Stomach (tissue), 9 donors: ENCODE results near the gene NUP155. TPM values are rescaled to one million over a fixed set of nuclear protein-coding genes. Genes with fewer than 3 reads are reported as not detected.

ENCODE experiments used
- DNase-seq, 2 donors: peaks; one replicate each; pipeline versions ENCODE4 v3.0.0 to v3.0.0-alpha.2; 2013 to 2019
- H3K27ac ChIP-seq, 5 donors: fragments of 200-600 bp in 4 of 5; sonication (generic) in 4 of 5; one replicate each; pipeline ENCODE4 v1.5.1; 2013 to 2019; ENCODE audit warnings: mild to moderate bottlenecking in 1 of 5, moderate library complexity in 1 of 5
- H3K27me3 ChIP-seq, 3 donors: fragments of 200-600 bp; sonication (generic); one replicate each; pipeline ENCODE4 v1.5.1; 2017 to 2019; ENCODE audit warnings: mixed run types in 1 of 3
- H3K36me3 ChIP-seq, 4 donors: fragments of 200-600 bp; sonication (generic); 1 replicate in 3 of 4; 2 replicates in 1 of 4; pipeline ENCODE4 v1.5.1; 2016 to 2019
- H3K4me1 ChIP-seq, 4 donors: fragments of 200-600 bp; sonication (generic); one replicate each; pipeline ENCODE4 v1.5.1; 2016 to 2019
- H3K4me3 ChIP-seq, 4 donors: fragments of 200-600 bp; sonication (generic) in 3 of 4; one replicate each; pipeline ENCODE4 v1.5.1; 2016 to 2019; ENCODE audit warnings: mild to moderate bottlenecking in 1 of 4
- H3K9me3 ChIP-seq, 4 donors: fragments of 200-600 bp; sonication (generic); one replicate each; pipeline ENCODE4 v1.5.1; 2016 to 2019
- EP300 ChIP-seq: sonication (generic); formaldehyde crosslinking; IDR thresholded peaks from one replicate; pipeline ENCODE4 v1.6.1; 2017; ENCODE audit warnings: antibody characterized with exemption
- POLR2A ChIP-seq, 4 donors: fragments of 450-650 bp; IDR thresholded peaks; one replicate each; pipeline ENCODE4 v1.6.1; 2016; ENCODE audit warnings: antibody characterized with exemption in 4 of 4, control low read depth in 2 of 4, mild to moderate bottlenecking in 1 of 4, moderate library complexity in 1 of 4
- POLR2AphosphoS5 ChIP-seq, 3 donors: sonication (generic); formaldehyde crosslinking; IDR thresholded peaks; one replicate each; pipeline ENCODE4 v1.6.1; 2016; ENCODE audit warnings: antibody characterized with exemption in 3 of 3
- WGBS, 5 donors: extraction: QIAGEN DNeasy Blood & Tissue Kit in 3 of 5; methylation state at CpG; one replicate each; pipeline versions ENCODE4 v1.1.5 to v1.1.7; 2013 to 2018; 5-methylcytosine and 5-hydroxymethylcytosine counted together
- intact Hi-C: fragments of 100-400 bp; cut with DNase I; formaldehyde crosslinking; loops from one replicate; pipeline ENCODE4 v1.15.1; 2023; ENCODE audit warnings: low total_unique reads
- polyA plus RNA-seq, 3 donors: library from polyadenylated mRNA; stranded (reverse); fragments of 200-250 nt; gene quantifications; one replicate each; pipeline ENCODE4 v1.2.3, GENCODE V29; 2013
- total RNA-seq, 5 donors: library from RNA; depleted of rRNA; stranded (reverse); fragments of >200 nt; gene quantifications; one replicate each; pipeline versions ENCODE4 v1.1.0 to v1.2.3, GENCODE V29; 2014 to 2016
- TF ChIP-seq, protein P1 (sequence below), 7 experiments: fragments of 450-650 bp in 4 of 7; fragments of 200-600 bp in 3 of 7; sonication (generic) in 3 of 7; IDR thresholded peaks; one replicate each; pipeline ENCODE4 v1.5.1; 2016 to 2019; ENCODE audit warnings: antibody characterized with exemption in 7 of 7, control low read depth in 2 of 7, mild to moderate bottlenecking in 1 of 7
- donor health status: healthy with polysubstance abuse.
- donor health status: Bipolar disorder and iron deficiency.
- donor health status: healthy.

The NUP155 gene
- total and polyA plus RNA-seq, 8 donors: 2.1 to 60.8 (median 6.3) TPM

DNA sequence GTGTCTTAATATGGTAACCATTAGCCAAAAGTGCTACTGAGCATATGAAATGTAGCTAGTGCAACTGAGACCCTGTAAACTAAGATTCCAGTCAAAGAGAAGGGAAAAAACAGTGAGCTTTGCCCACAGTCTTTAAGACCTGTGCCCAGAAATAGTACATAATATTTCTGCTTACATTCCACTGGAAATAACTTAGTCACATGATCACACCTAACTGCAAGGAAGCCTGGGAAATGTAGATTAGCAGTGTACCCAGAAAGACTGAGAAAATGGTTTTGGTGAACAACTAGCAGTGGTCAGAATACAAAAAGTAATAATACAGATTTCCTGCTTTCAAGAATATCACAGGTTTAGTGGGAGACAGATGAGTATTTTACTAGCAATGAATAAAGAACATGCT is 119.2 kb downstream of the NUP155 start:
- Histone ChIP-seq H3K27ac (no peak overlapping the region), H3K36me3 (no peaks in the 10 kb centered on the region), H3K27me3 (no peaks in the 10 kb centered on the region), H3K9me3 (no peaks in the 10 kb centered on the region), H3K4me3 (no peak overlapping the region), H3K4me1 (peaks cover 11 to 26% (median 18%) of the 10 kb centered on the region in 4 donors)
- intact Hi-C loops: no loop called here
- no peak for DNase-seq
- TF ChIP-seq POLR2A (IDR thresholded peaks at IDR 0.05) (no peak), POLR2AphosphoS5 (IDR thresholded peaks at IDR 0.05) (no peak), EP300 (no peak)
- TF ChIP-seq, protein P1, sequence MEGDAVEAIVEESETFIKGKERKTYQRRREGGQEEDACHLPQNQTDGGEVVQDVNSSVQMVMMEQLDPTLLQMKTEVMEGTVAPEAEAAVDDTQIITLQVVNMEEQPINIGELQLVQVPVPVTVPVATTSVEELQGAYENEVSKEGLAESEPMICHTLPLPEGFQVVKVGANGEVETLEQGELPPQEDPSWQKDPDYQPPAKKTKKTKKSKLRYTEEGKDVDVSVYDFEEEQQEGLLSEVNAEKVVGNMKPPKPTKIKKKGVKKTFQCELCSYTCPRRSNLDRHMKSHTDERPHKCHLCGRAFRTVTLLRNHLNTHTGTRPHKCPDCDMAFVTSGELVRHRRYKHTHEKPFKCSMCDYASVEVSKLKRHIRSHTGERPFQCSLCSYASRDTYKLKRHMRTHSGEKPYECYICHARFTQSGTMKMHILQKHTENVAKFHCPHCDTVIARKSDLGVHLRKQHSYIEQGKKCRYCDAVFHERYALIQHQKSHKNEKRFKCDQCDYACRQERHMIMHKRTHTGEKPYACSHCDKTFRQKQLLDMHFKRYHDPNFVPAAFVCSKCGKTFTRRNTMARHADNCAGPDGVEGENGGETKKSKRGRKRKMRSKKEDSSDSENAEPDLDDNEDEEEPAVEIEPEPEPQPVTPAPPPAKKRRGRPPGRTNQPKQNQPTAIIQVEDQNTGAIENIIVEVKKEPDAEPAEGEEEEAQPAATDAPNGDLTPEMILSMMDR (IDR thresholded peaks at IDR 0.05): no peak

DNA sequence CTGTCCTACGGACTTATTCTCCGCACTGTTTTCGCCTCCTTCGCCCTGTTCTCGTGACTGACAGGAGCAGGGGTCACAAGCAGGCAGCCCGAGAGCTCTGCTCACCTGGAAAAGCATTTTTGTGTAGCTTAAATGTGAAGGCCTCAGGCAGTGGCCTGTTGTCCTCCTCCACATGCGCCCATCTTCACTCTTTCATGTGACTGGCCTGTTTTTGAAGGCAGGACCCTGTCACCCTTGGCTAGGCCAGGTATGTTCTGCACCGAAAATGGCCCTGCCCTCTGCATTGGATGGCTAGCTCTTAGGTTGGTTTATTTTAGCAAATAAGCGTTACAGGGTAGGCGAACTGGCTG is 121.1 kb downstream of the NUP155 start:
- Histone ChIP-seq H3K4me3 (peak overlapping the region; percentile 67 to 81 (median 76)), H3K36me3 (no peaks in the 10 kb centered on the region), H3K27ac (peak overlapping the region; percentile 90 to 95 (median 92)), H3K27me3 (no peaks in the 10 kb centered on the region), H3K4me1 (peaks cover 11 to 40% (median 27%) of the 10 kb centered on the region in 4 donors), H3K9me3 (no peaks in the 10 kb centered on the region)
- intact Hi-C loops: no loop called here
- WGBS, 5 donors: 46 to 59% (median 54%) methylated on average over 10 of the region's 10 CpGs
- DNase-seq: no peak
- TF ChIP-seq EP300: no peak

DNA sequence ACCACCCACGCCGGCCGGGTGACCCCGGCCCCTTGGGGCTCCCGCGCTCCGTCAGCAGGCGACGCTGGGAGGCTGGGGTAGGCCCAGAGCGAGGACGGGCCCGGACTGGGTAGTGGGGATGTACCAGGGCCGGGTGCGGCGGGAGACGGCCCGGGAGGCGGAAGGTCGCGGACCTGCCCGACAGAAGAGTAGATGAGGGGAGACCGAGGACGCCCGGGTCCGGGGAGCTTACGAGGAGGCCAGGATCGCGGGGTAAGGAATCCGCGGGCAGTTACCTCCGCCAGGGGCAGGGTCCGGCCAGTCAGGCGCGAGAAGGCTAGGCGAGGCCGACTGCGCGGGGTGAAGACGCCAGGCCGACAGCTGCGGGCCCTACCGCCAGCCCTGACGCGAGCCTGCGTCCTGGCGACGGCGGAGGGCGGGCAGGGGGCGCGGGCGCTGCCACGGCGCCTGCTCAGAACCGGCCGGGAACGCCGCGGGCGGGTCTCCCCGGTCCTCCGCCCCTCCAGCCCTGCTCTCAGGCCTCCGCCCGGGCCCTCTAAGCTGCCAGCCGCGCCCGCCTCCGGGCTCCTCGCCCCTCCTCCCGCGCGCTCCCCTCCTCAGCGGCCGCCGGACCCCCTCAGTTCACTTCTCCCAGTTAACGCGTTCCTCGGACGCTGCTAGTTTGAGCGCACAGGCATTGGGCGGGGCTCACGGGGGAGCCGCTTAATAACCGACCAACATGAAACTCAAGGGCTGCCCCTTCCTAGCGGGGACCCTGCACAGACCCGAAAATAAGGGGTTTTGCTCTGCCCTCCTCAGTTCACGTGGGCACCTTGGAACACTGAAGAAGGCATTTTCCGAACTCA is 121.7 kb downstream of the NUP155 start, which contains the start of gene CPLANE1:
Gene CPLANE1 (minus strand): TSS at position 407 of the 845 bp plus-strand sequence. CDS start 1,678 bp downstream, outside the sequence.
- Histone ChIP-seq H3K4me1 (peaks cover 11 to 40% (median 27%) of the 10 kb centered on the region in 4 donors), H3K27me3 (no peaks in the 10 kb centered on the region), H3K9me3 (no peaks in the 10 kb centered on the region), H3K4me3 (peak within 1 kb of the TSS; percentile 67 to 81 (median 76)), H3K27ac (peak within 1 kb of the TSS; percentile 90 to 95 (median 92)), H3K36me3 (no peaks in the 10 kb centered on the region)
- peak in 2 of 3 donors; percentile 63 to 78 for TF ChIP-seq POLR2AphosphoS5 (IDR thresholded peaks at IDR 0.05)
- TF ChIP-seq POLR2A (IDR thresholded peaks at IDR 0.05): no peak
- TF ChIP-seq, protein P1 (IDR thresholded peaks at IDR 0.05): peak in 1 of 7 experiments; percentile 7
- TF ChIP-seq EP300: no peak
- WGBS, 5 donors: 1% methylated on average over 61 to 88 of the region's 88 CpGs
- DNase-seq: peak; percentile 78 to 96
- intact Hi-C loops: no loop called here

DNA sequence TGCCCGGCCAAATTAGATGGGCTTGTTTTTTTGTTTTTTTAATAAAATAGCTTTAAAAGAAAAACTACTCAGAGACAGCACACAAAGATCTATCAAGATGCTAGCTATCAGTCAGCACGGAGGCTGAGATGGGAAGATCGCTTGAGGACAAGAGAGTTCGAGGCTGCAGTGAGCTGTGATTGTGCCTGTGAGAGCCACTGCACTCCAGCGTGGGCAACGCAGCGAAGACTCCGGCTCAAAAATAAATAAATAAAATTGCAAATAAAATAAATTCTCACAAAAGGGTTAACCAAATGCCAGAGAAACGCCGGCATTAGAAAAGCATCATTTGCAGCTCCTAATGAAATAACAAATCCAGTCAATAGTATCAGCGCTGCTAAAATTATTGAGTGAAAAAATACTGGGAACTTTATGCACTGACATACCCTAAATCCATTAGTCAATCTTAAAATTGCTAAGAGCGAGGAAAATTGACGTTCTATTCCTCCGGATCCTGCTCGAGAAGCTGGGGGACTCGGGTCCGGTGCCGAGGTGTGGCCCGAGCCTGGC is 122.4 kb downstream of the NUP155 start:
- DNase-seq: peak in 1 of 2 donors; percentile 26
- Histone ChIP-seq H3K36me3 (no peaks in the 10 kb centered on the region), H3K4me1 (peaks cover 11 to 40% (median 27%) of the 10 kb centered on the region in 4 donors), H3K4me3 (peak overlapping the region; percentile 67 to 81 (median 76)), H3K9me3 (no peaks in the 10 kb centered on the region), H3K27ac (peak overlapping the region; percentile 90 to 95 (median 92)), H3K27me3 (no peaks in the 10 kb centered on the region)
- TF ChIP-seq POLR2AphosphoS5 (IDR thresholded peaks at IDR 0.05) (no peak), POLR2A (IDR thresholded peaks at IDR 0.05) (no peak), EP300 (no peak)
- TF ChIP-seq, protein P1 (IDR thresholded peaks at IDR 0.05): no peak
- intact Hi-C loops: no loop called here
- 6 to 8% (median 7%) methylated on average over 19 of the region's 19 CpGs for WGBS, 5 donors
